HG03280 (cell line): ENCODE measurements around the gene TSNAXIP1.

Source experiments
- ATAC-seq: cut with Tn5 transposase; IDR thresholded peaks from one replicate; pipeline ENCODE4 v1.9.1; 2021; ENCODE audit warnings: mild to moderate bottlenecking, moderate library complexity; ENCODE audit not compliant: unreplicated experiment

Gene TSNAXIP1

DNA sequence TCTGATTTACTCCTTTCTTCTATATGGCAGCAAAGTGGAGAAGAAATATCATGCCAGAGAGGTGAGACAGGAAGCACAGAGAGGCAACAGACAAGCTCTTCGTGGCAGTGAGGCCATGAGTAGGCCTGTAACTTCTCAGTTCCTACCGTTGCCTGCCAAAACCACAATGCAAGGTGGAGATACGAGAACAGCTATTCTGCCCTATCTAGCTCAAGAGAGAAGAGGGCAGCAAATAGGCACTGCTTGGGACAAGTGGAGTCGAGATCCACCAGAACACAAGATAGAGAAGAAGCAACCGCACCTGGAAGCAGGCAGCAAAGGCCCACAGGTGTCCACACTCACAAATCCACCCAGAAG lies 25.1 kb upstream of the TSNAXIP1 start:
- no peak for ATAC-seq

DNA sequence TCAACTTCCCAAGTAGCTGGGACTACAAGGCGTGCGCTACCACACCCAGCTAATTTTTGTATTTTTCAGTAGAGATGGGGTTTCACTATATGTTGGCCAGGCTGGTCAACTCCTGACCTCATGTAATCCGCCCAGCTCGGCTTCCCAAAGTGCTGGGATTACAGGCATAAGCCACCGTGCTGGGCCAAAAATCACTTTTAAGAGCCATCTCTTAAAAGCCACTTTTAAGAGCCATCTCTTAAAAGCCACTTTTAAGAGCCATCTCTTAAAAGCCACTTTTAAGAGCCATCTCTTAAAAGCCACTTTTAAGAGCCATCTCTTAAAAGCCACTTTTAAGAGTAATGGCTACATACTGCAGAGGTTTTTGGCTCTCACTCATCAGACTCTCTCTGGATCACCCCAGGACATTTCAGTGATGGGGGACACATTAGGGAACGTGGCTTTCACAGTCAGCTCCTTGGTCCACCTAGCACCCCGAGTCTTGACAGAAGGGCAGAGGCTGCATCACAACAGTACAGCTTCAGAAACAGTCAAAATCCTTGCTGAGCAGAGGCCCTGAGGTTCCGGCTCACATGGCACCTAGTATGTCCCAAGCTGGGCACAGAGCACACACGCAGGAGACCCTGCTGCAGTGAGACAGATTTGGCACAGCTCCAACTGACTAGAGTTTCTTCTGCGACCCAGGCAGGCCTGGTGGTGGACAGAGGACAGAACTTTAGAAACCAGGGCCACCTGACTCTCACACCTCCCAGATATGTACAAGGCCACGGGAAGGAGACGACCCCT lies 23.9 kb upstream of the TSNAXIP1 start:
- ATAC-seq: no peak

DNA sequence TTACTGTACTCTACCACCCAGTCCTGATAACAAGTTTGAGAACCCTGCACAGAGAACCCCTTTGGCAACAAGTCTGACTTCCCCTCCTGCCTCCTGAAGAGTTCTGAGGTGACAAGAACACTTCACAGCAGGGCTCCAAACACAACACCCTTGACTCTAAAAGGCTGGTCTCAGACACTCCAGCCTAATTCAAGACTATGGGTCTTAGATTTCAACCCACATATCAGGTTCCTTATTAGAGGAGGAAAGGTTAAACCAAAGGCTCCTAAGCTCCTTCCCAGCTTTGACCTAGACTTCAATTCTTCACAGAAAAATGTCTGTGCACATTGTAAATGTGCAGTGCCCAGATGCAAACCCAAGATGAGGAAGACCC lies 23.4 kb upstream of the TSNAXIP1 start:
- ATAC-seq: no peak

DNA sequence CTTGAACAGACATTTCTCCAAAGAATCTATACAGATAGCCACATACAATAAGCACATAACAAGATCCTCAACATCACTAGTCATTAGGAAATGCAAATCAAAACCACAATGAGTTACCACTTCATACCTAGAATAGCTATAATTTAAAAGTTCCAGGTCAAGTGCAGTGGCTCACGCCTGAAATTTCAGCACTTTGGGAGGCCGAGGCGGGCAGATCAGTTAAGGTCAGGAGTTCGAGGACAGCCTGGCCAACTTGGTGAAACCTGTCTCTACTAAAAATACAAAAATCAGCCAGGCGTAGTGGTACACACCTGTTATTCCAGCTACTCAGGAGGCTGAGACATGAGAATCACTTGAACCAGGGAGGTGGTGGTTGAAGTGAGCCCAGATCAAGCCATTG lies 20.2 kb upstream of the TSNAXIP1 start:
- ATAC-seq: no peak

DNA sequence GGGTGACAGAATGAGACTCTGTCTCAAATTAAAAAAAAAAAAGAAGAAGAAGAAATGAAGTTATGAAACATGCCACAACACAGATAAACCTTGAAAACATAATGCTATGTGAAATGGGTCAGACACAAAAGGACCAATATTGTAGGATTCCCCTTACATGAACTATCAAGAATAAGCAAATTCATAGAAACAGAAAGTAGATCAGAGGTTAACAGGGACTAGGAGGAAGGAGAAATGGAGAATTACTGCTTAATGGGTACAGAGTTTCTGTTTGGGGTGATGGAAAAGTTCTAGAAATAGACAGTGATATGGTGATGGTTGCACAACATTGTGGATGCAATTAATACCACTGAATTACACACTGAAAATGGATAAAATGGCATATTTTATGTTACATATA lies 16.6 kb upstream of the TSNAXIP1 start:
- ATAC-seq: no peak

DNA sequence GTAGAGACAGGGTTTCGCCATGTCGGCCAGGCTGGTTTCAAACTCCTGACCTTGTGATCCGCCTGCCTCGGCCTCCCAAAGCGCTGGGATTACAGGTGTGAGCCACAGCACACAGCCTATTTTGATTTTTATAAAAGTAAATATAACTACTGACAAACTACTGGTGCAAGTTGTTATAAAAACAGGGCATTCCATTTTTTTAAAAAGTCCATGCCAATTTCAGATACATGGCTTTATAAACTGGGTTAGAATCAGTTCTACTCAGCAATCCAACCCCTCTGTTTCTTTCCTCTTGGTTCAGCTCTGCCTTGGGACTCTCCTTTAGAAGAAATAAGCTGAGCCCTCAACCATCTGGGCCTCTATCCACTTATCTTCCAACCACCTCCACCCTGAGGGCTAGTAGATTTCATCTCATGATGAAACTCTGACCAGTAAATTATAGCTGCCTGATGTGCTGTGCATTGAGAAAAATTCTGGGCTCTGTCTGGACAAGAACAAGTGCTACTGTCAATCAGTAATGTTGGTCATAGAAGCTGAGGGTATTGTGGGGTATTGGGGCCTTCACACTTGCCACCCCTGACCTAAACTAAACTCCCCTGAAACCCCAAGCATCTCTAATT lies 10.5 kb upstream of the TSNAXIP1 start:
- ATAC-seq: no peak

DNA sequence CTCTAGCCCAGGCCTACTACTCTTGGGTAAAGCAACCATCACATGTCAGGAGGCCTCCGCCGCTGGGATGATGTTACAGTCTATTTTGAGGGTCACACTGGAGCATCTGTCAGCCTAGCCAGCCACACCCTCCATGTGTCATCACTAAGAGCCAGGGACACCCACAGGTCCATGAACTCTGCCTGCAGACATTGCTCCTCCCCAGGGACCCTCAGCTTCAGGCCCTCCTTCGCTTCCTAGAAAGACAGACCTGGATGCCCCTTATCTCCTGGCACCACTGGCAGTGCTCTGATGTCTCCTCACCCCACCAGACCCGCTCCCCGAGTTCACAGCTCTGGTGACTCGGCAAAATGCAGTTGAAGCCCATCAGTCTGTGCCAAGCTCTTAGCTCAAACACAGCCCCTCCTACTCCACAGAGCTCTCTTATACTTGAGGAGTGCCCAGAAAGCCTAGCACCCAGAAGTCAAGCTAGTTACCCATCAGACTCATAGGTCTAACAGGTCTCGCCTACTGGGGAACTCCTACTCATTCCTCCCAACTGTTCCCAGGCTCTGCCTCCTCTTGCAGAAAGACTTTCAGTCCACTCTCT lies 6.3 kb upstream of the TSNAXIP1 start:
- ATAC-seq: no peak

DNA sequence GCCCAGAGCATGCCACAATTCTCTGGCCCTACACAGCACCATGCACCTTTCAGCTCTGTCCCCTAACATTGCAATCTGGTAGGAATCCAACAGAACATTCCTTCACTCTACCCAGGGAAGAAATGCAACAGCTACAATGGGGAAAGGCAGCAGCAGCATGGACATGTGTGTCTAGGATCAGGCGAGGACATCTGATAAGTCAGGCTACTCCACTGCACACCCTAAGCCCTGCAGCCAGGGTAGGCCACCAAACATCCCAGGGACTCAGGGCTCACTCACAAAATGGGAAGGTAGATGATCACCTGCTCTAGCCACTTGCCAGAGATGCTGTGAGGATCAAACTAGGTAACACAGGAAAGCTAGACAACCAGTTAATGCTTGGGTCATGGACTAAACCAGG lies 5.4 kb upstream of the TSNAXIP1 start:
- no peak for ATAC-seq

DNA sequence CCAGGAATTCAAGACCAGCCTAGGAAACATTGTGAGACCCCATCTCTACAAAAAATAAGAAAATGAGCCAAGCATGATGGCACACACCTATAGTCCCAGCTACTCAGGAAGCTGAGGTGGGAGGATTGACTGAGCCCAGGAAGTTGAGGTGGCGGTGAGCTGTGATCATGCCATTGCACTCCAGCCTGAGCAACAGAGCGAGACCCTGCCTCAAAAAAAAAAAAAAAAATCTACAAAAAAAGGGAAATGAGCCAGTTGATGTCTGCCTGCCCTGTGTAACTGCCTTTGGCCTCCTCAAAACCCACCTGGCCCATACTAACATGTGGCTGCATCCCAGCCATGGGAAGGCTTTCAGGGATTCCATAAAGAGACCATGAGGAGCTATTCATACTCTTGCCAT lies 4.8 kb upstream of the TSNAXIP1 start:
- no peak for ATAC-seq

DNA sequence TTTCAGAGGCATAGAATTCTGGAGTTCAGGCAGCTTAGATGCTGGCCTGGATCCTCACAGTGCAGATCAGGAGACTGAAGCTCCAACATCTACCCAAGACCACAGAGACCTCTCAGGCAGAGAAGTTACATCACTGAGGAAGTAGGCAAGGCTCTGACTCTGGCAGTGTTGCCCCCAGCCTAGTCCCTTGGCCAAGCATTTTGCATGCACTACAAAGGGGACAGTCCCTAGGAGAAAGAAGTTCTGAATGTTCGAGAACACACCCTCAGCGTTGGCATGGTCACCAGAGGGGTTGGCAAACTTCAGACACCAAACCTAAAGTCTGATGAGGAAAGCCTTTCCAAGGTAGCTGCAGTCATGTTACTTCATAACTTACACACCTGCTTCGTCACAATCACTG lies 2.8 kb upstream of the TSNAXIP1 start:
- ATAC-seq: no peak

DNA sequence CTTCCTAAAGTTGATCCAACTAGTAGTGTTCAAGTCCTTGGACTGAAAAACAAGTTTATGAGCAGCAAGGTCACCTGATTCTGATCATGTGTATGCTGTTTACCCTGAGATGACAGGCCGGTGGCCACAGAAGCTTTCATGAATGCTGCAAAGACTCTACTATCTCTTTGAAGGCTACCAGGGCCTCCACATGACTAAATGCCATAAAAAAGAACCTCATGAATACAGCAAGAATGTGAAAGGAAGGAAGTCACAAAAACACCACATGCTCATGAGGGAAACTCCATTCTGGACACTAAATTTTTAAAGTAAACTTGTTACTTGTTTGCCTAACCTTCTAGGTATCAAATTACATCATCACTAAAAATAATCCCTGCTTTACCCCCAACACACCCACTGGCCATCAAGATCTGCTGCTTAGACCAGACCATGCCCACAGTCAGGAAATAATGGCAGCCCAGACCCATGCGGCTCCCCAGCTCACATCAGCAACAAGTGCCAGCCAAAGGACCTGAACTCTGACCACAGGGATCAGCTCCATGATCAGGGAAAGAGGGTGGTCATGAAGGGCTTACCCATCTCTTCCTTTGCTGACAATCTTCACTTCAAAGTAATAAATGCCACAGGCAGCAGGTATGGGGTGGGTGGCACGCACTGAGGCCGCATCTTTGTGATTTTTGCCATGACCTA lies 1.7 kb upstream of the TSNAXIP1 start:
- ATAC-seq: no peak

DNA sequence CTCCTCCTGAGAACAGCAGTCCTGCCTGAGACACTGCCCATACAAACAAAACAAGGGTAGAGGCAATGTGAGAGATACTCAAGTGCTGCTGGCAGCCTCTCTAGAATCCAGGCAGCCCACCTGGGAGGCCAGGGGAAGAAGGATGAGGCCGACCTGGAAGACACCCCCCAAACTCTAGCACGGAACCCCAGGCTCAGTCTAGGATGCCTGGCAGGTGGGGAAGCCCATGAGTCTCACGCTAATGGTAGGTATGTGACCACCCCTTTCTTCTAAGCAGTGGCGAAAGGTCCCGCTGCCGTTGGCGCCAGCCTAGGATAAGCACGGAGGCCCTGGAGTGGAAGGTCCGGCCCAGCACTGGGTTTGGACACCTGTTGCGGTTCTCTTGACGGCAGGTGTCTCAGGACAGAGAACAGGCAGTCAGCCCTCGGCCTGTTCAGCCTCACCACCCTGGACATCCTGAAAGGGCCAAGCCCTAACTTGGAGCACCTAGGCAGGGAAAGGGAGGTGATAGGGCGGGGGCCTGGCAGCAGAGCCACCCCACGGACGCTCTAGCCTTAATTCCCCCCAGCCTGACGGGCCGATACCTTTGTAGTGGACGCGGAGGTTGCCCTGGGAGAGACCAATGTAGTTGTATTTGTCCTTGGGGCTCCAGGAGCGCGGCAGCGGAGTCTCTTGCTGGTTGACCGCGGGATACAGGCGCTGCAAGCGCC lies 816 bp upstream of the TSNAXIP1 start:
- ATAC-seq: peak; percentile 2

DNA sequence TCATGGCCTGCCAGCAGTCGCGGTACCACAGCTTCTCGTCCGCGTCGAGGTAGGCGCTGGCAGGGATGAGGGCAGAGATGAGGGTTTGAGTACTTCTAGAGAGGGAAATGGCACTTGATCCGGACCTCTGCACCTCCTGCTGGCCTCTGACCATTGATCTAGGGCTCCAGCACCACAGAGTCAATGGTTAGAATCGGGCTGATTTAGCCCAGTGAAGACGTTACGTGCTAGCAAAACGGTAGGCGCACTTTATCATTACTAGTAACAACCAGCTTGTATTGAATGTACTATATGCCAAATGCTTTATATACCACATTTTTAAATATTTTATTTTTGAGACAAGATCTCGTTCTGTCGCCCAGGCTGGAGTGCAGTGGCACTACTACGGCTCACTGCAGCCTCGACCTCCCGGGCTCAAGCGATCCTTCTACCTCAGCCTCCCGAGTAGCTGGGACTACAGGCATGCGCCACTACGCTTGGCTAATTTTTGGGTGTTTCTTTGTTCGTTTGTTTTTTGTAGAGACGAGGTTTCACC lies 526 bp downstream of the TSNAXIP1 start:
- ATAC-seq: no peak

DNA sequence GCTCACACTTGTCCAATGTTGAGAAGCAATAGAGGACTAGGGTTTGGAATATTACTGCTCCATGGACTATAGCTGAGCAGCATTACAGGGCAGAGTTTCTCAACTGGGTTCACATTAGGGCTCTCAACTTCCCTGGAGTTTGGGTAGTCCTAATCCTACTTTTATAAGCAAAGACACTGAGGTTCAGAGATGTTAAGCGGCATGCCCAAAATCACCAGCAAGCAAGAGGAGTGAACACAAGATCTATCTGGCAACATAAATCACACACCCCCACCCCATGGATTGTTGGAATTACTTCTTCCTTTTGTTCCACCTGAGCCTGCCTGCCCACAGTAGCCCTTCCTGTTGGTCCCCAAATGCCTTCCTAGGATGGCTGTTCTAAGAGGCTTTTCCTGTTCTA lies 5.2 kb downstream of the TSNAXIP1 start:
- no peak for ATAC-seq

DNA sequence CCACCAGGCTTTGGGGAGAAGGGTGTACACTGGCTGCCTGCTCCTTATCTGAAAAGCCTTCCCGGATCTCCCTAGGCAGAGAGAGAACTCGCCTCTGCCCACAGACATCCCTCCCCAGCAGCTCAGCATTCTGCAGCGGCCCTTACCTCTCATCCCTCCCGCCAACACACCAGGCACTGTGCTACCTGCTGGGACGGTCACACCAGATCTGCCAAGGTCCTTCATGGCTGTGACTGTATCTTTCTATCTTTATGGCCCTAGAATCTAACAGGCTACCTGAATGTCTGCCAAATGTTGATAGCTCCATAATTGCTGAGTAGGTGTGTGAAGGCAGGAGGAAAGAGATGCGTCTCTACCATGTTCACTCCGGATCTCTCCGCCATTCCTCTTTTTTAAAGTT lies 7.9 kb downstream of the TSNAXIP1 start:
- no peak for ATAC-seq

DNA sequence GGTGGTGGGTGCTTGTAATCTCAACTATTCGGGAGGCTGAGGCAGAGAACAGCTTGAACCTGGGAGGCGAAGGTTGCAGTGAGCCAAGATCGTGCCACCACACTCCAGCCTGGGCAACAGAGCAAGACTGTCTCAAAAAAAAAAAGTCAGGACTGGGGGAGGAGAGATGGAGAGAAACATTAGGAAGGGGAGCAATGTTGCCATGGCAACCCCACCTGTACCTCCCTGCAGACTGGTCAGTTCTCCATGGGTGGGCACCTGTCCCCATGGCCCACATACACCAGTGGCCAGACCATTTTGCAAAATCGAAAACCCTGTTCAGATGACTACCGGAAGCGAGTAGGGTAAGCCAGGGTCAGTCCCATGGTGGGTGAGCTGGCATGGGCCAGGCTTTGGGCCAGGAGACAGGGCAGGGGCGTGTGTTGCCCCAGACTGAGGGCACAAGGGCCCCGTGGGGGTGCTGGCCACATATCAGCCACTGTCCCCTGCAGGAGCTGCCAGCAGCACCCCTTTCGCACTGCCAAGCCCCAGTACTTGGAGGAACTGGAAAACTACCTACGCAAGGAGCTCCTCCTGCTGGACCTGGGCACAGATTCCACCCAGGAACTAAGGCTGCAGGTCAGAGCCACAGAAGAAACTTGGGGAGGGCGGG lies 14.0 kb downstream of the TSNAXIP1 start:
- ATAC-seq: no peak

DNA sequence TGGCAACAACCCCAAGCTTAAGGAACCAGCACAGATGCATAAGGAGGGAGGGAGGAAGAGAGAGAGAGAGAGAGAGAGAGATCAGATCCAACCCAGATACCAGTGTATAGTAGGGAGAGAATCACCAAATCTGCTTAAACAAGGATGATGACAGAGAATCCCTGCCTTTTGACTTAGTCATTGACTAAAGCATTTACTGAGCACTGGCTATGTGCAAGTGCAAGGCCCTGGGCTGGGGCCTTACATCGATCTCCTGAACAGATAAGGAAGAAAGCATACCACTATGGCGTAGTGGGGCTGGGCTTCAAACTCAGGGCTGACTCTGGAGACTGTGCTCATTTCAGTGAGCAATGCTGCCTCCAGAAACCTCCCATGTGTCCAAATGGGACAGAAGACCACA lies 15.8 kb downstream of the TSNAXIP1 start:
- ATAC-seq: no peak

DNA sequence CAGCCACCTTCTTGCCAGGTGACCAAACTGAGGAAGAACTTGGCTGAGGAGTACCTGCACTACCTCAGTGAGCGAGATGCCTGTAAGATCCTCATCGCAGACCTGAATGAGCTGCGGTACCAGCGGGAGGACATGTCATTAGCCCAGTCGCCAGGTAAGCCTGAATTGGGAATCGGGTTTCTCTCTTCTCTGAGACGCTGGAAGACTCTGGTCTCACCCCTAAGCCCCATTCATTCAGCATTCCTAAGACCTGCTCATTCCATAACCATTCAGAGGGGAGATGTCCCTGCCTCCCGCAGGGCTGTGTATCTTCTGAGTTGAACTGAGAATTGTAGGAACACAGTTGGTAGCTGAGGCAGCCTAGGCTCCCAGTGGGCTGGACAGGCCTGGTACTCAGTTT lies 18.4 kb downstream of the TSNAXIP1 start:
- no peak for ATAC-seq

DNA sequence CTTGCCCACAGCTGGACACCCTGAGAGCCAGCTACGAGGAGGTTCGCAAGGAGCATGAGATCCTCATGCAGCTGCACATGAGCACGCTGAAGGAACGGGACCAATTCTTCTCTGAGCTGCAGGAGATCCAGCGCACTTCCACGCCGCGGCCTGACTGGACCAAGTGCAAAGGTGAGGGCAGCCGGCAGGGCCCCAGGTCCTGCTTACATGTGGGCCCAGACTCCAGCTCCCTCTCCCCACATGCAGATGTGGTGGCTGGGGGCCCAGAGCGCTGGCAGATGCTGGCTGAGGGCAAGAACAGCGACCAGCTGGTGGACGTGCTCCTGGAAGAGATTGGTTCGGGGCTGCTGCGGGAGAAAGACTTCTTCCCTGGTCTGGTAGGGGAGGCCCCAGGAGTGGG lies 19.2 kb downstream of the TSNAXIP1 start:
- ATAC-seq: no peak

DNA sequence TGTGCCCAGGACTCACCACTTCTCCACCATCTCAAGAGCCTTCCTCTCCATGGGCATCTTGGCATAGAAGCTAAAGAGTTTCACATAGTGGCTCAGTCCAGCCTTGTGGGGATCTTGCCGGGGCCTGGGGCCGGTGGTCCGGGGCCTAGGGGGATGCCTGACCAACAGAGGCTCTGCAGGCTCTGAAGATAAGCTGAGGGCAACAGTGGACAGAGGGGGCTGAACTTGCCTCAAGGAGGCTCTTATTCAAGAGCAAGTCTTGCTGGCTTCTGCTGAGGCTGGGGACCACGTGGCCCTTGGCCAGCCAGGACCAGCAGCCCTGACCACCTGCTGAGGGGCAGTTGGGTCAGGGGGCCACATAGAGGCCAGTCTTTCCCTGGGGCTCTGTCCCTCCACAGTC lies 22.0 kb downstream of the TSNAXIP1 start:
- ATAC-seq: no peak

DNA sequence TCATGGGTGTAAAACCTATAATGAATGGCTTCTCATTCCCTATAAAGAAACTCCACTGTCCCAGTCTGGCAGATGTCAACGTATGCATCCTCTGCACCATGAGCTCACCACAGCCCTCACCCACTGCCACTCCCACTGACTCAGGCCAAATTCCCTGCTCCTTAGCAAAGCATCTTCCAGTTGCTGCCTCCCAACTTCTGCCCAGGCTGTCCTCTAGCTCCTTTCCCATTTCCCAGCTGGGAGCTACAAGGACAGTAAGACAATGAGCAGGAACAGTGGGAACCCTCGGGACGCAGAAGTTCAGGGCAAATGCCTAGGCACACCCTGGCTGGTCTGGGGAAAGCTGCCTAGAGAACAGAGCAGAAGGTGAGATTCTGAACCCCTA lies 26.3 kb downstream of the TSNAXIP1 start:
- no peak for ATAC-seq
